GF-D8 (cell line): Measurements from ENCODE around the gene LGI4.

Source experiments
- DNase-seq: peaks from one replicate; lab custom pipeline; 2025; lab: John Stamatoyannopoulos, UW

LGI4 gene

DNA sequence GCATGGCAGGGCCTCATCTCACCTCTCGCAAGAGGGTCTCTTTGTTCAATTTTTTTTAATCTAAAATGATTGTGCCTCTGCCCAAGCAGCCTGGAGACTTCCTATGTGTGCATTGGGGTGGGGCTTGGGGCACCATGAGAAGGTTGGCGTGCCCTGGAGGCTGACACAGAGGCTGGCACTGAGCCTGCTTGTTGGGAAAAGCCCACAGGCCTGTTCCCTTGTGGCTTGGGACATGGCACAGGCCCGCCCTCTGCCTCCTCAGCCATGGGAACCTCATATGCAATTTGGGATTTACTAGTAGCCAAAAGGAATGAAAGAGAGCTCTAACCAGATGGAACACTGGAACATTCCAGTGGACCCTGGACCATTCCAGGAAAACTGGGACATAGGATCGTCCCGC is 11.3 kb downstream of the LGI4 start:
- no peak for DNase-seq

DNA sequence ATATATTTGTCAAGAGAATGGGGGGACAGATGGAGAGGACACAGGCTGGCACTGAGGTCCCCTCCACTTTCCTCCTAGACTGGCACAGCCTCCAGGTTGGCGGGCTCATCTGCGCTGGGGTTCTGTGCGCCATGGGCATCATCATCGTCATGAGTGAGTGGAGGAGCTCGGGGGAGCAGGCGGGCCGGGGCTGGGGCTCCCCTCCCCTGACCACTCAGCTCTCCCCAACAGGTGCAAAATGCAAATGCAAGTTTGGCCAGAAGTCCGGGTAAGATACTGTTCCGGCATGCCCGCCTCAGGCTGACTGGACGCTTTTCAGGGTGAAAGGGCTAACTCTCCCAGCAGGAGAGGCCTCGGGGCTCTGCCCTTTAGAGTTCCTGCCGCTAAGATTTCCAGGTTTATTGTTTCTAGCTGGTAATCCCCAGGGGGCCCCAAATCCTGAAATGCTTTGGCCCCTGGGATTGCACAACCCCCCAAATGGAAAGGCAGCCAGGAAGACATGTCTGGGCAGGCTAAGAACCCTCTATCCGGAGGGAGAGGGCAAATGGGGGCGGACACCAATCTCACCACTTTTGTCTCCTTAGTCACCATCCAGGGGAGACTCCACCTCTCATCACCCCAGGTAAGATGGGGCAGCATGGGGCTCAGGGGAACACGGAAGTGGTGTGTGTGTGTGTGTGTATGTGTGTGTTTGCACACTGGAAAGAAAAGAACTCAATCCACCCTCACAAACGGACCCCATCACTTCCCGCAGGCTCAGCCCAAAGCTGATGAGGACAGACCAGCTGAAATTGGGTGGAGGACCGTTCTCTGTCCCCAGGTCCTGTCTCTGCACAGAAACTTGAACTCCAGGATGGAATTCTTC is 11.9 kb downstream of the LGI4 start:
- no peak for DNase-seq

- DNase-seq, result no peak
Observed at GRCh38 chr19:35120898-35121297, 14.0 kb downstream of the LGI4 start.

GRCh38 chr19:35120492-35120891 is 14.4 kb downstream of the LGI4 start:
- DNase-seq, result no peak

- DNase-seq, result no peak
Observed at GRCh38 chr19:35119578-35120155, 15.2 kb downstream of the LGI4 start.

GRCh38 chr19:35119091-35119490 is 15.8 kb downstream of the LGI4 start:
- no peak for DNase-seq

- DNase-seq, result no peak
Observed at GRCh38 chr19:35118268-35119020, 16.4 kb downstream of the LGI4 start.

- DNase-seq, result no peak
Observed at GRCh38 chr19:35117799-35118198, 17.1 kb downstream of the LGI4 start.

DNA sequence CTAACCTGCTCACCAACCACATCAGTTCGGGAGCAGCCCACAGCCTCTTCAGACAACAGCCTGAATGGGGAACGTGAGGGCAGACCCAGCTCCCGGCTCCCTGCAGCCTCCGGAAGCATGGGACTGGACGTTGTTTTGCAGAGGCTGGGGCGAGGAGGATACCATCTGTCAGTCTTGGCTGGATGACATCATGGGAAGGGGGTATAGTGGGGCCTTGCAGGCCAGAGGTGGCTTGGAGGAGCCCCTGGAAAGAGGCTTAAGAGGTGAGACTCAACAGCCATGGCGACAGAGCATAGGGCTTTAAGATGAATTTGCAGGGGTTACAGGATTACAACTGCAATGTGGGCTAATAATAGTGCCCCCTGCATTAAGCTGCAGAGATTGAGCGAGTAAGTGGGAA is 17.7 kb downstream of the LGI4 start:
- no peak for DNase-seq

DNA sequence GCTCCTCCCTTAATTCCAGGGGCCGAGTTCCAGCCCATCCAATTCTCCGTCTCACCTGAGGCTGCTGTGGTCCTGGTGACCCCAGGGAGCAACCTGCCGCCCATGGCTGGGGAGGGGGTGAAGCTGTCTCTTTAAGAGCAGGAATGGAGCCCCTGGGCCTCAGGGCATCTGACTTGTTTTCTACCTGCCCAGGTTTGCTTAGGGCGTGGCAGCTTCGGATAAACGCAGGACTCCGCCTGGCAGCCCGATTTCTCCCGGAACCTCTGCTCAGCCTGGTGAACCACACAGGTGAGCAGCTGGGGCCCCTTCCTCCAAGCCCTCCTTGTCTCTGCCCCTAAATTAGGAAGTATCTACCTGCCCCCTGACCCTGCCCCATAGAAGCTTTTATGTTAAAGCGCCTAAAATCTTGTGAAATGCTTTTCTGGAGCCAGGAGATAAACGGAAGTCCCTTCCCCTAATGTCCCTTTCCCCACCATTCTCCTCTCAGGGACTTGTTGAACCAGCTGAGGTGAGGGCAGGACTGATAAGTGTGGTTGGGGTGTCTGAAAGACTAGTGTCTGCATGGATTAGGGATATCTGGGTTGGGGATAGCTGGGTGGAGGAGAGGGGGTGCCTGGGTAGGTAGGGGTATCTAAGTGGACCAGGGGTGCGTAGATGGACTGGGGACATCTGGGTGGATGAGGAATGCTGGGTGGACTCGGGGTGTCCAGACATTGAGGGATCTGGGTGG is 18.6 kb downstream of the LGI4 start:
- no peak for DNase-seq

- DNase-seq, result no peak
Observed at GRCh38 chr19:35115177-35115951, 19.5 kb downstream of the LGI4 start, which contains the start of gene FXYD3. Gene FXYD3 (plus strand): TSS chr19:35115823. CDS start chr19:35119377, 3,554 bp downstream.

GRCh38 chr19:35114353-35115176 is 20.3 kb downstream of the LGI4 start:
- no peak for DNase-seq

DNA sequence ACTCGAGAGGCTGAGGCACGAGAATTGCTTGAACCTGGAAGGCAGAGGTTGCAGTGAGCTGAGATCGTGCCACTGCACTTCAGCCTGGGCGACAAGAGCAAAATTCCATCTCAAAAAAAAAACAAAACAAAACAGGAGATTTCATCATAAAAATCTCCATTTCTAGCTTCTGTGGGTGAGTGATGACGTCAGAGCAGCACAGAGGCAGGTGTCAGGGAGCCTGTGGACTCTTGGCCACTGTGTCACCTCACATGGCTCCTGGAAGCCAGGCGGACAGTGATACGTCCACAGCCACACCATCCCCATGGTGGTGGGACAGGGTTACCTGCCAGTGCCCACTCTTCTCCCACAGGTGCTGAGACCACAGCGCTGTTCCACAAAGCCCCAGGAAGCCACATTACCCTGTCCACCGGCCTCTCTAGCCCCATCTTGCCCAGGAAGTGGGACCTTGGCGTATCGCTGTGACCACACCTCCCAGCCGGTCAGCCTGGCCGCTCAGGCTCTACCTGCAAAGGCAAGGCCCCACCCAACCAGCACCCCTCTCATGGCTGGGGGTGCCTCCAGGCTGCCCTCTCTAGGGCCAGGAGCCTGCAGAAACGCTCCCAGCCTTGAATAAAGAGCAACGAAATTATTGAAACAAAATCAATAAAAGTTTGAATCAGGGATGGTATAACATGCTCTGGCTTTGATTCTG is 21.7 kb downstream of the LGI4 start:
- DNase-seq, result no peak

DNA sequence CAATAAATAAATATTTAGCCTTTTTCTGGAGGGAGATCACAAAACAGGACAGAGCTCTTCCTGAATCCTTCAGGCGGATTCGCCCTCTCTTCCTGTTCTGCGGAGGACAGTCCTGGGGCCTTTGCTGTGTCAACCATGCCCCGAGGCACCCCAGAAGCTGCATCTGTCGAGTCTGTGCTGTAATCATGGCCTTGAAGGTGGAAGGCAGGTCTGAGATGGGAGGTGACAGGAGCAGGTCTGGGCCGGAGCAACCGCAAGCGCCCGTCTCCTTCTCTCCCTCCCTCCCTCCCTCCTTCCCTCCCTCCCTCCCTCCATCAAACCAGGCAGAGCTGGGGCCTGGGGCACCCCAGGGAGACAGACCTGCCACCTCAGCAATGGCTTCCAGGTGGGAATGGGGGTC is 23.9 kb downstream of the LGI4 start:
- DNase-seq, result no peak

DNA sequence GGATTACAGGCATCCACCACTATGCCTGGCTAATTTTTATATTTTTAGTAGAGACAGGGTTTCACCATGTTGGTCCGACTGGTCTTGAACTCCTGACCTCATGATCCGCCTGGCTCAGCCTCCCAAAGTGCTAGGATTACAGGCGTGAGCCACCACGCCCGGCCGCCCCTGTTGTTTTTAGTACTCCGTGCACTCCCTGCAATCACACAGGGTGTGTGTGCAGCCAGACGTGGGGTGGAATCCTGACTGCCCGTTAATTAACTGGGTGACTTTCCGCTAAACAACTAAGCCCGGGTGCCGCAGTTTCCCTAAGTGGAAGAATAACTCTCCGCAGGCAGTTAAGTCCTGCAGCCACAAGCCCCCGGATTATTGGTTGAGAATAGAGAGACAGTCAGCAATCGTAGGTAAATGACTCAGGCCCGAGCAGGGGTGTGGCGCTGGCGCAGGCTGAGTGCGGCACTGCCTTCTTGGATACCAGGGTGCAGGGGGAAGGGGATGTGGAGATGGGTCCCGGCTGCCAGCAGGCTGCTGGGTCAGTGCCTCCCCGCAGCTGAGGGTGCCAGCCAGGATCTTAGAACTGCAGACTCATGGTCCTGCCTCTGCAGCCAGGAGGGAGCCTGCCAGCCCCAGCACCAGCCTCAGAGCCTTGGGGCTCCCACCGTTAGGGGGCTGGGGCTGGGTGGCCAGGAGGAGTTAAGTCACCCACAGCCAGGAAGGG is 25.3 kb downstream of the LGI4 start:
- no peak for DNase-seq

GRCh38 chr19:35108730-35109129 is 26.1 kb downstream of the LGI4 start:
- DNase-seq, result no peak

DNA sequence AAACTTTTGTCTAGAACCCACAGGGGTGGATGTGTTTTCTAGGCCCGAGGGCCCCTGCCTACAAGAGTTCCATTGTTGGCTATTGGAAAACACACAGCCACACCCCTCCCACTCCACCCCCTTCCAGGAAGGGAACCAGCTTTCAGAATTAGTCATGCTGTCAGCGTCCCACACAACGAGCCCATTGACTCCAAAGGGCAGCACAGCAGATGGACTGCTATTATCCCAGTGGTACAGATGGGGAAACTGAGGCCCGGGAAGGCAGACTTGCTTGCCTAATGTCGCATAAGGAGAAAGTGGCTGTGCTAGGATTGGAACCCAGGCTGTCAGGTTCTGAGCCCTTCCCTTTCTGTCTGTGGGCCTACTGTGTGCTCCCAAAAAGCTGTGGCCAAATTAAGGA is 27.3 kb downstream of the LGI4 start:
- DNase-seq, result no peak

- no peak for DNase-seq
Observed at GRCh38 chr19:35106898-35107541, 27.8 kb downstream of the LGI4 start.

- no peak for DNase-seq
Observed at GRCh38 chr19:35106291-35106583, 28.6 kb downstream of the LGI4 start.
